ENCODE measurements around the gene ZNF343.
"Not testable (repeated sequence)": the region's sequence is repeated elsewhere in the genome, so short reads cannot be mapped to it uniquely, and the experiment has no call there.

ZNF343 gene

GRCh38 chr20:2521369-2522305 lies 12.9 kb upstream of the ZNF343 start:
- peak; percentile 6 for DNase-seq

GRCh38 chr20:2520617-2521016 lies 11.9 kb upstream of the ZNF343 start:
- DNase-seq = no peak

GRCh38 chr20:2519115-2519809 lies 10.5 kb upstream of the ZNF343 start:
- DNase-seq = no peak

GRCh38 chr20:2518558-2518957 lies 9.8 kb upstream of the ZNF343 start:
- no peak for DNase-seq

GRCh38 chr20:2518096-2518495 lies 9.4 kb upstream of the ZNF343 start:
- no peak for DNase-seq

- DNase-seq = no peak
These were observed 7.7 kb upstream of the ZNF343 start for GRCh38 chr20:2516399-2516798.

GRCh38 chr20:2515203-2515602 lies 6.5 kb upstream of the ZNF343 start:
- no peak for DNase-seq

- DNase-seq = no peak
These were observed 1.1 kb upstream of the ZNF343 start for GRCh38 chr20:2509794-2510193.

- DNase-seq = no peak
These were observed 710 bp upstream of the ZNF343 start for GRCh38 chr20:2509468-2509781.

GRCh38 chr20:2507875-2508630 lies 662 bp downstream of the ZNF343 start:
- DNase-seq = no peak

- DNase-seq = no peak
These were observed 1.3 kb downstream of the ZNF343 start for GRCh38 chr20:2507464-2507863.

- DNase-seq = not testable (repeated sequence)
These were observed 2.3 kb downstream of the ZNF343 start for GRCh38 chr20:2506426-2506825.

- DNase-seq = not testable (repeated sequence)
These were observed 3.9 kb downstream of the ZNF343 start for GRCh38 chr20:2504803-2505202.

- DNase-seq = not testable (repeated sequence)
These were observed 5.8 kb downstream of the ZNF343 start for GRCh38 chr20:2502808-2503384.

GRCh38 chr20:2485661-2486060 lies 23.1 kb downstream of the ZNF343 start:
- no peak for DNase-seq

GRCh38 chr20:2485080-2485479 lies 23.6 kb downstream of the ZNF343 start:
- no peak for DNase-seq

GRCh38 chr20:2483504-2483903 lies 25.2 kb downstream of the ZNF343 start:
- DNase-seq = no peak

- DNase-seq = no peak
These were observed 28.3 kb downstream of the ZNF343 start for GRCh38 chr20:2480381-2480780.

- DNase-seq = no peak
These were observed 31.7 kb downstream of the ZNF343 start for GRCh38 chr20:2476742-2477615.

- no peak for DNase-seq
These were observed 32.6 kb downstream of the ZNF343 start for GRCh38 chr20:2475850-2476741.

GRCh38 chr20:2473516-2473915 lies 35.2 kb downstream of the ZNF343 start:
- no peak for DNase-seq
